Cardiac fibroblast (primary cell): ENCODE measurements around the gene GLE1.
A peak's percentile ranks its signal among the peaks of the same experiment; 100 is the strongest.
"Not testable (repeated sequence)": the region's sequence is repeated elsewhere in the genome, so short reads cannot be mapped to it uniquely, and the experiment has no call there.

Source experiments
- DNase-seq, 2 donors: peaks; one replicate each; pipeline versions ENCODE4 v3.0.0 to v3.0.0-alpha.2; 2010; ENCODE audit warnings: low read depth in 2 of 2
- H3K4me3 ChIP-seq, 2 donors: replicated peaks in 1 of 2; 1 replicate in 1 of 2; 2 replicates in 1 of 2; pipeline ENCODE4 v1.5.1; 2011; ENCODE audit warnings: low read depth in 2 of 2, low read length in 2 of 2, mild to moderate bottlenecking in 2 of 2, moderate library complexity in 1 of 2
- TF ChIP-seq, protein P1 (sequence below): IDR thresholded peaks from one replicate; pipeline ENCODE4 v1.5.1; 2011; ENCODE audit warnings: low read depth, mild to moderate bottlenecking, low read length, inconsistent platforms

Gene GLE1

DNA sequence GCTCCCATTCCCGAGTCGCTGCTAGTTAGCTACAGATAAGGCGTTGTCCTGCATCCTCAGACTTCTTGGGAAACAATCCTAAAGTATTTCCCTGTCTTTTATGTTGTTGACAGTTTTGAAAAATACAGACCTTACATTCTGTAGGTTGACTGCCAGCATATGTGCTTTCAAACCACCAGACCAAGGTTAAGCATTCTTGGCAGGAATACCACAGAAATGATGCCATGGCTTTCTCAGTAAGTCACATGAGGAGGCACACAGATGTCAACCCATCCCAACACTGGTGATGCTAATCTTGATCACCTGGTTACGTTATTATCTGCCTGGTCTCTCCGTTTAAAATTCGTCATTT is 871 bp downstream of the GLE1 start:
- DNase-seq = peak; percentile 39 to 40
- H3K4me3 ChIP-seq = peak overlapping the region; percentile 97 to 99
- TF ChIP-seq, protein P1, sequence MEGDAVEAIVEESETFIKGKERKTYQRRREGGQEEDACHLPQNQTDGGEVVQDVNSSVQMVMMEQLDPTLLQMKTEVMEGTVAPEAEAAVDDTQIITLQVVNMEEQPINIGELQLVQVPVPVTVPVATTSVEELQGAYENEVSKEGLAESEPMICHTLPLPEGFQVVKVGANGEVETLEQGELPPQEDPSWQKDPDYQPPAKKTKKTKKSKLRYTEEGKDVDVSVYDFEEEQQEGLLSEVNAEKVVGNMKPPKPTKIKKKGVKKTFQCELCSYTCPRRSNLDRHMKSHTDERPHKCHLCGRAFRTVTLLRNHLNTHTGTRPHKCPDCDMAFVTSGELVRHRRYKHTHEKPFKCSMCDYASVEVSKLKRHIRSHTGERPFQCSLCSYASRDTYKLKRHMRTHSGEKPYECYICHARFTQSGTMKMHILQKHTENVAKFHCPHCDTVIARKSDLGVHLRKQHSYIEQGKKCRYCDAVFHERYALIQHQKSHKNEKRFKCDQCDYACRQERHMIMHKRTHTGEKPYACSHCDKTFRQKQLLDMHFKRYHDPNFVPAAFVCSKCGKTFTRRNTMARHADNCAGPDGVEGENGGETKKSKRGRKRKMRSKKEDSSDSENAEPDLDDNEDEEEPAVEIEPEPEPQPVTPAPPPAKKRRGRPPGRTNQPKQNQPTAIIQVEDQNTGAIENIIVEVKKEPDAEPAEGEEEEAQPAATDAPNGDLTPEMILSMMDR = no peak

DNA sequence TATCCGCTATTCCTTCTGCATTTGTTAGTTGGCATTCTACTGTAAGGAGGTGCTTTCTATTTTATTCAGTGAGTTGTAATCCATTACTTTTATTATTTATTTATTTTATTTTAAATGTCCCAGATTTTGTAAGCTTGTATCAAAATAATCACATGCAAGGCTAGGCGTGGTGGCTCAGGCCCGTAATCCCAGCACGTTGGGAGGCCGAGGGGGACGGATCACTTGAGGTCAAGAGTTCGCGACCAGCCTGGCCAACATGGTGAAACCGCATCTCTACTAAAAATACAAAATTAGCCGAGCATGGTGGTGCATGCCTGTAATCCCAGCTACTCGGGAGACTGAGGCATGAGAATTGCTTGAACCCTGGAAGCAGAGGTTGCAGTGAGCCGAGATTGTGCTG is 1.4 kb downstream of the GLE1 start:
- not testable (repeated sequence) for DNase-seq, H3K4me3 ChIP-seq

DNA sequence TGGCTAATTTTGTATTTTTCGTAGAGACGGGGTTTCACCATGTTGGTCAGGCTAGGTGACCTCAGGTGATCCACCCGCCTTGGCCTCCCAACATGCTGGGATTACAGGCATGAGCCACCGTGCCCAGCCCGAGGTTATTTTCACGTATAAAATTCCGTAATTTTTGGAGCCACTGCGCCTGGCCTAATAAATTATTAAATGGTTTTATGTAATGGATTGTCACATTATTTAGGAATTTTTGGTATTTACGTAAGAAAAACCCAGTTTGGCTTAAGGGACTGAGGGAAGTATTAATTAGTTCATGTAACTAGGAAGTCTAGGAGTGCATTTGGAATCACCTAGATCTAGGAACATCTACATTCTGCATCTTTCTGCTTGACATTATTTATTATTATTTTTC is 8.3 kb downstream of the GLE1 start:
- TF ChIP-seq, protein P1 = no peak
- no peak overlapping the region for H3K4me3 ChIP-seq
- no peak for DNase-seq

DNA sequence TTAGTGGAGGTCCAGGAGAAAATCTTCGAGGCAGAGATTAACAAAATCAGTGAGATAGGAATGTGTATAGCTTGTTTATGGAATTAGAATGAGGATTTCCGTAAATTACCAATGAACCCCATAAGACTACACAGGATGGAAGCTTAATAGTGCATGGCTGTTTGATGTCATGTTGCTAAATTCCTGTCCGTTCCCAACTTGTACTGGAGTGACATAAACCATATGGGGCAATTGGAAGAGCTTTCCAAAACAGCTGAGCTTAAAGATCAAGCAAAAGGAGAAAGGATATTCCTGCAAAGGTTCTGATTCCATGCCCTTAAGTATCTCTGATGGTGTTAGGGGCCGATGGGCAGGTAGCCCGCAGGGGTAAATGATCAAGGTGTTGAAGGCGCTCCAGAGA is 17.4 kb downstream of the GLE1 start:
- TF ChIP-seq, protein P1 = no peak
- no peak overlapping the region for H3K4me3 ChIP-seq
- no peak for DNase-seq

DNA sequence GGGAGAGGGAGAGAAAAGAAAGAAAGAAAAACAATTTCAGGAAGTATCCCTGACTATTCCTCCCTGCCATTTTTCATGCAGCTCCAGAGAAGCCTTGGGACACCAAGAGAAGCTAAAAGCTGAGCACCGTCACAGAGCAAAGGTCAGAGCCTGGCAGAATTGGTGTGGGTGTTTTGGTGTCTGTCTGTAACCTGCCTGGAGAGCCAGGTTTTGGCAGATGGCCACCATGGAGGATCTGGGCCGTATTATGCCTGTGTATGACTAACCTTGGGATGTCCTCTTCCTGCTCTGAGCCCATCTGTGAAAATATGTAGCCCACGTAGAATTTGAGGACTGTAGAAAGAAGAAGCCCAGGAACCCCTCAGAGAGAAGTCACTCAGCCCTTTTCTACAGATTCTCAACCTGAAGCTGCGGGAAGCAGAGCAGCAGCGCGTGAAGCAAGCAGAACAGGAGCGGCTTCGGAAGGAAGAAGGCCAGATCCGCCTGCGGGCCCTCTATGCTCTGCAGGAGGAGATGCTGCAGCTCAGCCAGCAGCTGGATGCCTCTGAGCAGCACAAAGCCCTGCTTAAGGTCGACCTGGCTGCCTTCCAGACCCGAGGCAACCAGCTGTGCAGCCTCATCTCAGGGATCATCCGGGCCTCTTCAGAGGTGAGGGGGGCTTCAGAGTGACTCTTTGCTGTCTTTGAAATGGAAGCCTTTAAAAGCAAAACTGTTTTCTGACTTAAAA is 18.8 kb downstream of the GLE1 start:
- TF ChIP-seq, protein P1 = no peak
- H3K4me3 ChIP-seq = no peak overlapping the region
- peak; percentile 46 to 67 for DNase-seq

DNA sequence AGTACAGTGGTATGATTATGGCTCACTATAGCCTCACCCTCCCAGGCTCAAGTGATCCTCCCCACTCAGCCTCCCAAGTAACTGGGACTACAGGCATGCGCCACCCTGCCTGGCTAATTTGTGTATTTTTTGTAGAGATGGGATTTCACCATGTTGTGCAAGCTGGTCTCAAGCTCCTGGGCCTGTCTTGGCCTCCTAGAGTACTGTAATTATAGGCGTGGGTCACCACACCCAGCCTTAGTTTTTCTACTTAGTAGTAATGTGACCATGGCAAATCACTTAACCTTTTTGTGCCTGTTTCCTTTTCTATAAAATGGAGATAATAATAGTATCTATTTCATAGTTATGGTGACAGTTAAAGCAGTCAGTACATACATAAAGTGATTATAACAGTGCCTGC is 22.2 kb downstream of the GLE1 start:
- DNase-seq = no peak
- TF ChIP-seq, protein P1 = no peak
- H3K4me3 ChIP-seq = no peak overlapping the region

DNA sequence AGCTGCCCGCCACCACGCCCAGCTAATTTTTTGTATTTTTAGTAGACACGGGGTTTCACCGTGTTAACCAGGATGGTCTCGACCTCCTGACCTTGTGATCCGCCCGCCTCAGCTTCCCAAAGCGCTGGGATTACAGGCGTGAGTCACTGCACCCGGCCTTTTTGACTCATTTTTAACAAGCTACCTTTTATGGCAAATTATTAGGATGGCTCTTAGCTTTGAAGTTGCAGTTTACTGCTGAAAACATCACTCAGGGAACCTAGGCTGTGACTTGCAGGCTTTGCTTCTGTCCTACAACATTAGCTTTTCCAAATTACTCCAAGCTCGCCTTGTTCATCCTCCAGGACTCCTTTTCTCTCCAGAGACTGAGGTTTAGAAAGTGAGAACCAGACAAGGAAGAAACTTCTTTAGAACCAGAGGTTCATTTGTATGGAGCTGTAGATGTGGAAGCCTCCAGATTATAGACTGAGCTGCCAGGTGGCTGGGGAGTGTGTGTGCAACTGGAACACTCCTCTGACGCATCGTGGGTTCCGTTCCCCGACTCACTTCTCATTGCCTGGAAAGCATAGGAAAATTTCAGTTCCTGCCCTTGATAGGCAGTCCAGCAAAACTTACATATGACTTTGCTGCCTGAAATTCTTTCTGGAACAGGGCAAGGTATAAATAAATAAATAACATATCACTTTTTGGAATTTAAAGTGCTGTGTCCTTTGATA is 24.1 kb downstream of the GLE1 start:
- TF ChIP-seq, protein P1 = no peak
- H3K4me3 ChIP-seq = no peak overlapping the region
- DNase-seq = peak in 1 of 2 donors; percentile 47
